Progenitor cell of endocrine pancreas (in vitro differentiated cells): ENCODE measurements around the gene UBTFL1. TPM values are rescaled to one million over a fixed set of nuclear protein-coding genes. Genes with fewer than 3 reads are reported as not detected.

Source experiments
- DNase-seq: peaks from one replicate; pipeline ENCODE4 v3.0.0; 2021; ENCODE audit warnings: low spot score; ENCODE audit not compliant: unreplicated experiment
- H3K27ac Mint-ChIP-seq: 2 replicates; pipeline ENCODE4 v1.8.0; 2021; ENCODE audit warnings: mild to moderate bottlenecking, moderate library complexity, mixed read lengths
- H3K27me3 Mint-ChIP-seq: 2 replicates; pipeline ENCODE4 v1.8.0; 2021; ENCODE audit warnings: mixed read lengths
- H3K36me3 Mint-ChIP-seq: 2 replicates; pipeline ENCODE4 v1.8.0; 2022; ENCODE audit warnings: mixed read lengths; ENCODE audit not compliant: insufficient read depth
- H3K4me1 Mint-ChIP-seq: 2 replicates; pipeline ENCODE4 v1.8.0; 2021; ENCODE audit warnings: low read depth, mixed read lengths
- H3K4me3 Mint-ChIP-seq: 2 replicates; pipeline ENCODE4 v1.8.0; 2021; ENCODE audit warnings: low read depth, mild to moderate bottlenecking, moderate library complexity, mixed read lengths
- H3K9me3 Mint-ChIP-seq: 2 replicates; pipeline ENCODE4 v1.8.0; 2021; ENCODE audit warnings: low read depth, mixed read lengths
- CTCF ChIP-seq: fragments of 200-600 bp; sonication (generic); IDR thresholded peaks from one replicate; pipeline ENCODE4 v1.5.0; 2021; ENCODE audit warnings: antibody characterized with exemption, mild to moderate bottlenecking; ENCODE audit not compliant: unreplicated experiment
- total RNA-seq: library from RNA; stranded (reverse); gene quantifications from 2 replicates; pipeline ENCODE4 v1.2.1, GENCODE V29; 2021

Gene UBTFL1
- total RNA-seq, 1 donor from 2014 or later = not detected

GRCh38 chr11:90134478-90135003, 48.8 kb downstream of the UBTFL1 start, which contains the start of gene NAALAD2:
TSS of gene NAALAD2 (plus strand) at chr11:90134663. CDS start at chr11:90134759, 96 bp downstream.
- Mint-ChIP-seq H3K27ac (peak within 1 kb of the TSS; percentile 81), H3K4me3 (peak within 1 kb of the TSS; percentile 66), H3K27me3 (no peaks in the 10 kb centered on the region), H3K36me3 (peaks cover 1% of the 10 kb centered on the region), H3K9me3 (no peaks in the 10 kb centered on the region), H3K4me1 (peaks cover 20% of the 10 kb centered on the region)
- no peak for TF ChIP-seq CTCF
- DNase-seq = peak; percentile 37

GRCh38 chr11:90135016-90135415, 49.3 kb downstream of the UBTFL1 start:
- H3K4me1 Mint-ChIP-seq = peaks cover 20% of the 10 kb centered on the region

More at GRCh38 chr11:90135016-90135415, 49.3 kb downstream of the UBTFL1 start:
- no peak for TF ChIP-seq CTCF
- Mint-ChIP-seq H3K9me3 (no peaks in the 10 kb centered on the region), H3K36me3 (peaks cover 1% of the 10 kb centered on the region), H3K27ac (peak overlapping the region; percentile 81), H3K4me3 (peak overlapping the region; percentile 66), H3K27me3 (no peaks in the 10 kb centered on the region)
- DNase-seq = no peak

Other genes with a start within 250 kb of the UBTFL1 start
- gene TRIM64B, start 207.5 kb upstream of the UBTFL1 start, total RNA-seq = not detected in 2 replicates
- gene TRIM49D1, start 163.7 kb upstream of the UBTFL1 start, total RNA-seq = not detected in 2 replicates
- gene TRIM49D2, start 161.9 kb upstream of the UBTFL1 start, total RNA-seq = not detected in 2 replicates
- not detected in 2 replicates for gene TRIM64, start 119.9 kb upstream of the UBTFL1 start, total RNA-seq
- not detected in 2 replicates for gene TRIM49C, start 54.8 kb upstream of the UBTFL1 start, total RNA-seq
- gene NAALAD2, start 48.7 kb downstream of the UBTFL1 start, total RNA-seq = 5.5 and 6.4 TPM in 2 replicates
- 56.8 and 65.9 TPM in 2 replicates for gene CHORDC1, start 137.1 kb downstream of the UBTFL1 start, total RNA-seq